NCI-H2227 (cell line): ENCODE measurements around the gene CD226.

ENCODE experiments used
- DNase-seq: peaks from one replicate; lab custom pipeline; 2025; ENCODE audit not compliant: unreplicated experiment; lab: John Stamatoyannopoulos, UW

CD226 gene

DNA sequence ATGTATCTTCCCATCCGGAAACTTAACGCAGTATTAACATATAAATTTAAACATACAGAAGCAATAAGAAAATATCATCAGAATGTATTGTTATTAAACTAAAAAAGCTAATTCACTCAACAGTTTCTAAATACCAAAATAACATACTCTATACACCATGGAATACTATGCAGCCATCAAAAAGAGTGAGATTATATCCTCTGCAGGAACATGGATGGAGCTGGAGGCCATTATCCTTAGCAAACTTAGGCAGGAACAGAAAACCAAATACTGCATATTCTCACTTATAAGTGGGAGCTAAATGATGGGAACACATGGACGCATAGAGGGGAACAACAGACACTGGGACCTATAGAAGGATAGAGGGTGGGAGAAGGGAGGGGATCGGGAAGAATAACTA, 127.1 kb downstream of the CD226 start:
- DNase-seq: no peak

GRCh38 chr18:69819460-69819859, 128.2 kb downstream of the CD226 start:
- DNase-seq: no peak

DNA sequence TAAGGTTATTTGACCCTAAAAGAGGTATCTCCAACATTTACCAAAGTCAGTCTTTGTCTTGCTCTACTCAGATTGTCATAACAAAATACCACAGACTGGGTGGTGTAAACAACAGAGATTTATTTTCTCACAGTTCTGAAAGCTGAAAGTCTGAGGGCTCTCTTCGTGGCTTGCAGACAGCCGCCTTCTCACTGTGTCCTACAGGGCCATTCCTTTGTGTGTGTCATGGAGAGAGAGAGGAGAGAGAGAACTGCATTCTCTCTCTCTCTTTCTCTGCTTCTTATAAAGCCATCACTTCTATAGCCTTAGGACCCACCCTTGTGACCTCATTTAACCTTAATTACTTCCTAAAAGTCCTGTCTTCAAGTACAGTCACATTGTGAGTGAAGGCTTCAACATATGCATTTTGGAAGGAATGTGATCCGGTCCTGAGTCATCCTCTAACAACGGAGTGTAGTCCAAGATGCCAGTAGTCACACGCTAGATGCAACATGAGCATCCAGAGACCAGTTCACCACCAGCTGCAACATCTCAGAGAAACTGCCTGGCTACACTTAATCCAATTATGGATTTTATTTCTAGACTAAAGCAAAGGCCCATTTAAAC, 130.2 kb downstream of the CD226 start:
- no peak for DNase-seq

DNA sequence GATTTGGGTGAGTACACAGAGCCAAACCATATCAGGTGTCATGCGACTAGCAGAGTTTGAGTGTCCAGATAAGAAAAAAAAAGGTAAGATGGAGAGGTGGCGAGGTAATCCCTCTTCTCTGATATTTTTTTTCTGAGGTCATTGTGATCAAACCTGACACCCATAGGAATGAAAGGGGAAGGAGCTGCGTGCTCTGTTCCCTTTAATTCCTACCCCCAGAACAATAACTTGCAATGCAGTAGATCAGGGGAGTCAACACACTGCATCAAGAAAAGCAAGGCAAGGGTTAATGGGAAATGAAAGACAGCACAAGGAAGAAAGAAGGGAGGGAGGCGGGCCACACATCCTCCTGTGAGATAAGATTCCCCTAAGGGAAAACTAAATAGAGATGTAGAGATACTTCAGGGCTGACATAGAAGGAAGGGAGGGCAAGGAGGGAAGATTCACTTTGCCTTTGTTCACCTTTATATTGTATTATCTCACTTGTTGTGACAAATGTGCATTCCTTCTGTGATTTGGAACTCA, 132.8 kb downstream of the CD226 start:
- DNase-seq: no peak

DNA sequence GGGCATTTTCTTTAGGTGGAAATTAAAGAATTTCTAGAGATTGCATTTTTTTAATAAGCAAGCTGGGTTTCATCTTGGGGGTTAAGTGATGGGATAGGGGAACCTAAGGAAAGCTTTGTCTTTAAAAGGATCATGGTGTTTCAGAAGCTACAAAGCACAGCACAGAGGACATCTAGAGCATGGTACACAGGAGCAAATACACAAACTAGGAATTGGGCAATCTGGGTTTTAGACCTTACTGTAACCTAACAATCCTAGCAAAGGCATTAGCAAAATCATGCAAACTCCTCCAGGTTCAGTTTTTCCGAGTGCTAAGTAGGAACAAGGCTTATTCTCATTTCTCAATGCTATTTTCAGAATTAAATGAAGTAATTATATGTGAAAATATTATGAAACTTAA, 134.1 kb downstream of the CD226 start:
- no peak for DNase-seq

DNA sequence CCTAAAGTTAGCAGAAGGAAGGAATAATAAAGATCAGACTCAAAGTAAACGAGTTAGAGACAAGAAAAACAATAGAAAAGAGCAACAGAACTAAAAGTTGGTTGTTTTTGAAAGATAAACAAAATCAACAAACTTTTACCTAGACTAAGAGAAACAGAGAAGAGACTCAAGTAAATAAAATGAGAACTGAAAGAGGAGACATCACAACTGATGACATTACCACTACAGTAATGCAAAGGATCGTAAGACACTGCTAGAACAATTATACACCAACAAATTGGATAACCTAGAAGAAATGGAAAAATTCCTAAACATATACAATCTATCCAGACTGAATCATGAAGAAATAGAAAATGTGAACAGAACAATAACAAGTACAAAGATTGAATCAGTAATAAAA, 139.3 kb downstream of the CD226 start:
- no peak for DNase-seq

GRCh38 chr18:69804776-69805501, 142.7 kb downstream of the CD226 start:
- no peak for DNase-seq
